ENCODE measurements around the gene DAPK3. TPM values are rescaled to one million over a fixed set of nuclear protein-coding genes. Genes with fewer than 3 reads are reported as not detected.

Gene DAPK3
- polyA plus RNA-seq, 3 donors, result 13.7 to 32.1 (median 21.8) TPM

DNA sequence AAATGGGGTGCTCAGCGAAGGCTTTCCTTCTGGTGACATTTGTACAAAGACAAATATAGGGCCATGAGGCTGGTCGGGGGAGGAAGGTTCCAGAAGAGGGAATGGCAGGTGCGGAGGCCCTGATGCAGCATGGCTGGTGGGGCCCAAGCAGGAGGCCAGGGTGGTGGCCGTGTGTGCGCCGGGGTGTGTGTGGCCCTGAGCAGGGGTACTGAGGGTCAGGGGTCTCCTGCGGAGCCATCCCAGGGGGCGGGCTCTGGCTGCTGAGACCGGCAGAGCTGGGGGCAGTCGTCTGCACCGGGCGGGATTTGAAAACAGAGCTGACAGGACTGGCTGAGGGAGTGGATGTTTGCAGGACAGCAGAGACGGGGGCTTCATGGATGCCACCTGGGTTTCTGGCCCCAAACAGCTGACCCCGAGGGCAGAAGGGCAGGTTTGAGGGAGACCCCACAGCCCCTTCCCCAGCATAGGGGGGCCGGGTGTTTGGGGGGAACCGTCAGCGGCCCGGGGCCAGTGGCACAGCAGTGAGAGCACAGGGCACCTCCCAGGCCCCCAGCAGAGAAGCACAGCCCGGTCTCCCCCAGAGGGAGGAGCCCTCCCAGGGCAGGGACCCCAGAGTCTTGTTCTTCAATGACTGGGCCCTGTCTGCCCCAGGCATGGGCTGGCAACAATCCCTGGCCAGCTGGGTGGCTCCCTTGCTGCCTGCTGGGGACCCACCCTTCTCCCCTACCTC, 48.0 kb upstream of the DAPK3 start:
- H3K79me2 ChIP-seq (ENCODE audit: insufficient read depth, low read length), result peaks cover 78% of the 10 kb centered on the region
- H3K4me3 ChIP-seq (replicated peaks in 1 of 3; ENCODE audit: low read depth in 2 of 3, low read length in 3 of 3), result no peak overlapping the region
- peaks cover 33 to 55% of the 10 kb centered on the region in 2 donors for H3K36me3 ChIP-seq (replicated peaks in 1 of 2; ENCODE audit: control insufficient read depth in 1 of 2, insufficient read depth in 2 of 2, low read length in 2 of 2)
- H3K9ac ChIP-seq (ENCODE audit: insufficient read depth, low read length, poor library complexity, severe bottlenecking), result no peak overlapping the region
- peaks cover 100% of the 10 kb centered on the region for H4K20me1 ChIP-seq (ENCODE audit: insufficient read depth, low read length)
- H2AFZ ChIP-seq (ENCODE audit: insufficient read depth, low read depth, low read length, poor library complexity, severe bottlenecking), result no peak overlapping the region
- H3K27ac ChIP-seq (ENCODE audit: low read depth in 1 of 2, low read length in 2 of 2), result no peak overlapping the region
- no peaks in the 10 kb centered on the region for H3K27me3 ChIP-seq (ENCODE audit: control insufficient read depth in 2 of 2, insufficient read depth in 2 of 2, low read length in 2 of 2)
- Mint-ChIP-seq H3K9me3 (peaks cover 0 to 2% (median 0%) of the 10 kb centered on the region in 7 donors), H3K27me3 (ENCODE audit: low read depth in 3 of 3) (no peaks in the 10 kb centered on the region), H3K27ac (no peak overlapping the region), H3K36me3 (peaks cover 28 to 74% of the 10 kb centered on the region in 2 donors), H3K4me1 (peaks cover 8% of the 10 kb centered on the region), H3K4me3 (no peak overlapping the region)
- no peak for DNase-seq
- H3K4me2 ChIP-seq (replicated peaks; ENCODE audit: extremely low read depth, low read length, poor library complexity, severe bottlenecking), result no peak overlapping the region
- peaks cover 0 to 8% of the 10 kb centered on the region in 2 donors for H3K4me1 ChIP-seq (ENCODE audit: control insufficient read depth in 1 of 2, insufficient read depth in 2 of 2, low read length in 2 of 2)
- intact Hi-C loops (cut with micrococcal nuclease), result no loop called here
- no peaks in the 10 kb centered on the region for H3K9me3 ChIP-seq (replicated peaks in 1 of 2; ENCODE audit: control insufficient read depth in 1 of 2, insufficient read depth in 1 of 2, low read length in 2 of 2)
- 96% methylated on average over 17 of the region's 19 CpGs for WGBS (ENCODE audit: insufficient coverage)
- TF ChIP-seq, protein P1, sequence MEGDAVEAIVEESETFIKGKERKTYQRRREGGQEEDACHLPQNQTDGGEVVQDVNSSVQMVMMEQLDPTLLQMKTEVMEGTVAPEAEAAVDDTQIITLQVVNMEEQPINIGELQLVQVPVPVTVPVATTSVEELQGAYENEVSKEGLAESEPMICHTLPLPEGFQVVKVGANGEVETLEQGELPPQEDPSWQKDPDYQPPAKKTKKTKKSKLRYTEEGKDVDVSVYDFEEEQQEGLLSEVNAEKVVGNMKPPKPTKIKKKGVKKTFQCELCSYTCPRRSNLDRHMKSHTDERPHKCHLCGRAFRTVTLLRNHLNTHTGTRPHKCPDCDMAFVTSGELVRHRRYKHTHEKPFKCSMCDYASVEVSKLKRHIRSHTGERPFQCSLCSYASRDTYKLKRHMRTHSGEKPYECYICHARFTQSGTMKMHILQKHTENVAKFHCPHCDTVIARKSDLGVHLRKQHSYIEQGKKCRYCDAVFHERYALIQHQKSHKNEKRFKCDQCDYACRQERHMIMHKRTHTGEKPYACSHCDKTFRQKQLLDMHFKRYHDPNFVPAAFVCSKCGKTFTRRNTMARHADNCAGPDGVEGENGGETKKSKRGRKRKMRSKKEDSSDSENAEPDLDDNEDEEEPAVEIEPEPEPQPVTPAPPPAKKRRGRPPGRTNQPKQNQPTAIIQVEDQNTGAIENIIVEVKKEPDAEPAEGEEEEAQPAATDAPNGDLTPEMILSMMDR (IDR thresholded peaks at IDR 0.05), result no peak

DNA sequence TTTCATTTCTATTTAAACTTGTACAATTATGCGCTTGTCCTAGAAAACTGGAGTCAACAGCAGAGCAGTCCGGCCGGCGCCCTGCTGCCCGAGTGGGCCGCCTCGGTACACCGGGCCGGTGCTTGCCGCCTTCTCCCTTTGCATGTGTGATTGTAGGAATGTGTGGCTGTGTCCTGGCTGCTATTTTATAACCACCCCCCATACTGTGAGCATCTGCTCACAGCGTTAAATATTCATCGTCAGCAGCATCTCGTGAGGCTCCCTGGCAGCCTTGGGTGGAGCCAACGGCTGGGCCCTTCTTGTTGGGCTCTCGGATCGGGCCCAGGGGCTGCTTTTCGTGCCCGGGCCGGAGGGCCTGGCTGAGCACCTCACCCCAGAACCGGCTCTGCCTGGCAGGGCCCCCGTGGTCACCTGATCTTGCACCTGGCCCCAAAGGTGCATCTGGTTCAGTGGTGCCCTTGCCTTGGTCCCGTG, 47.3 kb upstream of the DAPK3 start:
- Histone ChIP-seq H3K36me3 (replicated peaks in 1 of 2; ENCODE audit: control insufficient read depth in 1 of 2, insufficient read depth in 2 of 2, low read length in 2 of 2) (peaks cover 35 to 57% of the 10 kb centered on the region in 2 donors), H3K4me3 (replicated peaks in 1 of 3; ENCODE audit: low read depth in 2 of 3, low read length in 3 of 3) (no peak overlapping the region), H3K27ac (ENCODE audit: low read depth in 1 of 2, low read length in 2 of 2) (no peak overlapping the region), H4K20me1 (ENCODE audit: insufficient read depth, low read length) (peaks cover 100% of the 10 kb centered on the region), H3K9me3 (replicated peaks in 1 of 2; ENCODE audit: control insufficient read depth in 1 of 2, insufficient read depth in 1 of 2, low read length in 2 of 2) (no peaks in the 10 kb centered on the region), H3K4me1 (ENCODE audit: control insufficient read depth in 1 of 2, insufficient read depth in 2 of 2, low read length in 2 of 2) (peaks cover 0 to 8% of the 10 kb centered on the region in 2 donors), H3K27me3 (ENCODE audit: control insufficient read depth in 2 of 2, insufficient read depth in 2 of 2, low read length in 2 of 2) (no peaks in the 10 kb centered on the region), H3K79me2 (ENCODE audit: insufficient read depth, low read length) (peaks cover 86% of the 10 kb centered on the region), H3K9ac (ENCODE audit: insufficient read depth, low read length, poor library complexity, severe bottlenecking) (no peak overlapping the region), H3K4me2 (replicated peaks; ENCODE audit: extremely low read depth, low read length, poor library complexity, severe bottlenecking) (no peak overlapping the region), H2AFZ (ENCODE audit: insufficient read depth, low read depth, low read length, poor library complexity, severe bottlenecking) (no peak overlapping the region)
- H3K4me3 Mint-ChIP-seq, result no peak overlapping the region
- intact Hi-C loops (cut with micrococcal nuclease), result no loop called here
- H3K4me1 Mint-ChIP-seq, result peaks cover 8% of the 10 kb centered on the region
- TF ChIP-seq, protein P1 (IDR thresholded peaks at IDR 0.05), result no peak
- DNase-seq, result no peak
- no peaks in the 10 kb centered on the region for H3K27me3 Mint-ChIP-seq (ENCODE audit: low read depth in 3 of 3)
- H3K36me3 Mint-ChIP-seq, result peaks cover 29 to 74% of the 10 kb centered on the region in 2 donors
- peaks cover 0 to 2% (median 0%) of the 10 kb centered on the region in 7 donors for H3K9me3 Mint-ChIP-seq
- H3K27ac Mint-ChIP-seq, result no peak overlapping the region
- 95% methylated on average over 12 of the region's 22 CpGs for WGBS (ENCODE audit: insufficient coverage)
